Measurements from ENCODE around the gene OR52N4.

Gene OR52N4

DNA sequence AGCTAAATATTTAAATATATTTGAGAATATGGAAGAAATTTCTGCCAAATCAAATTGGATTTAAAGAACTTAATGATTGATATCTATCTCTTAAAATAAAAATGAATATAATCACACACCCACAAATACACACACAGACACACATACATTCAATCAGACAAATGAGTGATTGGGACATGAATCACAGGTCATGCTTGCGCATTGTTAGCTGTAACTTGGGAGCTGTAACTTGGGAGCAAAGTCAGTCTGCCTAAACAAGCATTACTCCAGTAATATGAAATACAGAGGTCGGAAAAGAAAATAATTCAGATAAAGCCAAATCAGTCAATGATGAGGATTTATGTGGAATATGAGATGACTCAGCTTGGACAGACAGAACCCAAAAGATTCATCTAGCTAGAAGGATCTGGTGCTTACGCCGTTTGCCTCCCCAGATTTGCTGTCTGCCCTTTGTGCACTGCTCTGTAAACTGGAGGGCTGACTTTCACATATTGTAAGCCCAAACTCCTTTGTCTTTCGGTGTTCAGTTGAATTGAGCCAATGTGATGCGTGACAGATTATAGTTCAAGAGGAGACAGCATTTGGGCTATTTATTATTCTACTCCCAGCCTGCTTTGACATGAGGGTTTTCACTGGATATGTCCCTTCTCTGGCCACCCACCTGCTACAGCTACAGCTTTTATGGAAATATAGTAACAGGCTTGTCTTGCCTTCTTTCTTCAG is 16.2 kb upstream of the OR52N4 start:
- H3K27ac ChIP-seq: no peak overlapping the region

DNA sequence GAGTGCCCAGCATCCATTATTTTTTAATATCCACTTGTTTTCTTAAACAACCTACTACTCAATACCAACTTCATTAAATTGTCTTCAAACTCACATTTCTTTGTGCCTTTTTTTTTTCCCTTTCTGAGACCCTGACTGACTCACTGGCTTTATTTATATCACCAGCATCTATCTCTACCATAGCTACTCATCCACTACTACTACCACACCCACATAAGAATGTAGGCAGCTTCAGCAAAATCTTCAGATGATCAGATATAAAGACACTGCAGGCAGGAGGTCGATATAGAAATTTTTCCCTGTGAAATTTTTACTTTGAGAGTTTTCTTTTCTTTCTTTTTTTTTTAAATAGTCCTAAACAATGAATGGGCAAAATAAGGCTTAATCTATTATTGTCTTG is 15.6 kb upstream of the OR52N4 start:
- H3K36me3 ChIP-seq: no peaks in the 10 kb centered on the region
- no peak overlapping the region for H3K4me3 ChIP-seq
- no peak for DNase-seq
- intact Hi-C loops (cut with DNase I; ENCODE audit: low total_unique reads): no loop called here
- no peak overlapping the region for H3K27ac ChIP-seq
- no peaks in the 10 kb centered on the region for H3K27me3 ChIP-seq
- no peaks in the 10 kb centered on the region for H3K4me1 ChIP-seq
- peaks cover 0 to 12% (median 0%) of the 10 kb centered on the region in 3 donors for H3K9me3 ChIP-seq
- TF ChIP-seq, protein P1, sequence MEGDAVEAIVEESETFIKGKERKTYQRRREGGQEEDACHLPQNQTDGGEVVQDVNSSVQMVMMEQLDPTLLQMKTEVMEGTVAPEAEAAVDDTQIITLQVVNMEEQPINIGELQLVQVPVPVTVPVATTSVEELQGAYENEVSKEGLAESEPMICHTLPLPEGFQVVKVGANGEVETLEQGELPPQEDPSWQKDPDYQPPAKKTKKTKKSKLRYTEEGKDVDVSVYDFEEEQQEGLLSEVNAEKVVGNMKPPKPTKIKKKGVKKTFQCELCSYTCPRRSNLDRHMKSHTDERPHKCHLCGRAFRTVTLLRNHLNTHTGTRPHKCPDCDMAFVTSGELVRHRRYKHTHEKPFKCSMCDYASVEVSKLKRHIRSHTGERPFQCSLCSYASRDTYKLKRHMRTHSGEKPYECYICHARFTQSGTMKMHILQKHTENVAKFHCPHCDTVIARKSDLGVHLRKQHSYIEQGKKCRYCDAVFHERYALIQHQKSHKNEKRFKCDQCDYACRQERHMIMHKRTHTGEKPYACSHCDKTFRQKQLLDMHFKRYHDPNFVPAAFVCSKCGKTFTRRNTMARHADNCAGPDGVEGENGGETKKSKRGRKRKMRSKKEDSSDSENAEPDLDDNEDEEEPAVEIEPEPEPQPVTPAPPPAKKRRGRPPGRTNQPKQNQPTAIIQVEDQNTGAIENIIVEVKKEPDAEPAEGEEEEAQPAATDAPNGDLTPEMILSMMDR (IDR thresholded peaks at IDR 0.05): no peak

More for the DNA sequence above, 16.2 kb upstream of the OR52N4 start:
- Histone ChIP-seq H3K27me3 (no peaks in the 10 kb centered on the region), H3K9me3 (peaks cover 0 to 12% (median 0%) of the 10 kb centered on the region in 3 donors), H3K4me3 (no peak overlapping the region), H3K4me1 (no peaks in the 10 kb centered on the region), H3K36me3 (no peaks in the 10 kb centered on the region)
- TF ChIP-seq, protein P1 (IDR thresholded peaks at IDR 0.05): no peak
- intact Hi-C loops (cut with DNase I; ENCODE audit: low total_unique reads): no loop called here
- no peak for DNase-seq

DNA sequence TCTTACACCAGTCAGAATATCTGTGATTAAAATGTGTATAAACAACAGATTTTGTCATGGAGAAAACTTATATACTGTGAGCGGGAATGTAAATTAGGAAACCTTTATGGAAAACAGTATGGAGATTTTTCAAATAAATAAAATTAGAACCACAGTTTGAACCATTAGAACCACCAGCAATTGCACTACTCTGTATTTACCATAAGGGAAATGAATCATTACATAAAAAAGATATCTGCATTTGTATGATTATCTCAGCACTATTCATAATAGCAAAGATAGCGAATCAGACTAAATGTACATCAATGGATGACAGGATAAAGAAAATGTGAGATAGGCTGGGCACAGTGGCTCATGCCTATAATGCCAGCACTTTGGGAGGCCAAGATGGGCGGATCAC is 7.4 kb upstream of the OR52N4 start:
- TF ChIP-seq, protein P1 (IDR thresholded peaks at IDR 0.05): no peak
- H3K9me3 ChIP-seq: peaks cover 0 to 8% (median 0%) of the 10 kb centered on the region in 3 donors
- no peak overlapping the region for H3K4me3 ChIP-seq
- H3K36me3 ChIP-seq: no peaks in the 10 kb centered on the region
- H3K27ac ChIP-seq: no peak overlapping the region
- DNase-seq: no peak
- no peaks in the 10 kb centered on the region for H3K27me3 ChIP-seq
- no peaks in the 10 kb centered on the region for H3K4me1 ChIP-seq
- intact Hi-C loops (cut with DNase I; ENCODE audit: low total_unique reads): no loop called here

DNA sequence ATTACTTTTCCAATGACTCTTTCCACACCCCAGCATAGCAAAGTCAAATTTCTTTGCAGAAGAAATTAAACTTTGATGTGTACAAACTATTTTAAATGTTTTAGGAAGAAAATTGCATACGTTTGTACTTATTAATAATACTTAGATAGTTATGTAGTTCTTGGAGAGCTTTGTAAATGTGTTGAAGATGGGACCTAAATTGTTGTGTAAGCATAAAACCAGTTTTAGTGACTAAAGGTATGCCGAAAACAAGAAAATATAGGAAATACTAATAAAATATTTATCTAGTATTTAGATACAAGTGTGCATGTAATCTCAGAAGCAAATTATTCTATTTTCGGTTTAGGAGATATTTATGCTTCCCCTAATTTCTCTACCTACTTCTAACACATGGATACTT is 4.2 kb upstream of the OR52N4 start:
- TF ChIP-seq, protein P1 (IDR thresholded peaks at IDR 0.05): no peak
- H3K9me3 ChIP-seq: no peaks in the 10 kb centered on the region
- DNase-seq: no peak
- no peaks in the 10 kb centered on the region for H3K36me3 ChIP-seq
- no peak overlapping the region for H3K27ac ChIP-seq
- H3K27me3 ChIP-seq: no peaks in the 10 kb centered on the region
- no peaks in the 10 kb centered on the region for H3K4me1 ChIP-seq
- H3K4me3 ChIP-seq: no peak overlapping the region
- intact Hi-C loops (cut with DNase I; ENCODE audit: low total_unique reads): no loop called here

DNA sequence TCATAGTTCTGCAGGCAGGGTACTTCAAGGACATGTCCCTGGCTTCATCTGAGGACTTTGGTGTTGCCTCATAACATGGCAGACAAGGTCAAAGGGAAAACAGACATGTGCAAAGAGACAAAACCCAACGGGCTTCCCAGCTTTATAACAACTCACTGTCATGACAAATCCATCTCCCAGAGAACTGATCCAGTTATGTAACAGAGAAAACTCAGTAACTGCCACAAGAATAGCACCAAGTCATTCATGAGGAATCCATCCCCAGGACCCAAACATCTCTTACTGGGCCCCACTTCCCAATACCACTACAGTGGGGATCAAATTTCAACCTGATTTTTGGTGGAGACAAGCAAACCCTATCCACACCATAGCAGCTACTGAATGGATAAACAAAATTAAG is 13.0 kb downstream of the OR52N4 start:
- Histone ChIP-seq H3K36me3 (no peaks in the 10 kb centered on the region), H3K9me3 (no peaks in the 10 kb centered on the region), H3K27ac (no peak overlapping the region), H3K4me1 (no peaks in the 10 kb centered on the region), H3K4me3 (no peak overlapping the region), H3K27me3 (no peaks in the 10 kb centered on the region)
- intact Hi-C loops (cut with DNase I; ENCODE audit: low total_unique reads): no loop called here
- TF ChIP-seq, protein P1 (IDR thresholded peaks at IDR 0.05): no peak
- no peak for DNase-seq

Data from tibial artery (tissue), 4 donors.